Measurements from ENCODE around the gene KCNJ15. TPM values are rescaled to one million over a fixed set of nuclear protein-coding genes. Genes with fewer than 3 reads are reported as not detected.
"Not testable (repeated sequence)": the region's sequence is repeated elsewhere in the genome, so short reads cannot be mapped to it uniquely, and the experiment has no call there.

Gene KCNJ15
- total RNA-seq, 3 donors from 2014 or later, result 0.80 to 6.9 (median 0.98) TPM

- DNase-seq (ENCODE audit: low spot score in 2 of 2), result no peak
Observed at GRCh38 chr21:38244407-38244787, 12.4 kb upstream of the KCNJ15 start.

GRCh38 chr21:38244885-38245869 lies 11.6 kb upstream of the KCNJ15 start:
- intact Hi-C loops (cut with DNase I; ENCODE audit: low total_unique reads), result no loop called here
- TF ChIP-seq CTCF (IDR thresholded peaks at IDR 0.05) (no peak), POLR2AphosphoS5 (IDR thresholded peaks at IDR 0.05) (no peak), POLR2A (IDR thresholded peaks at IDR 0.05) (no peak)
- Histone ChIP-seq H3K27ac (no peak overlapping the region), H3K4me1 (no peaks in the 10 kb centered on the region), H3K27me3 (no peaks in the 10 kb centered on the region), H3K36me3 (no peaks in the 10 kb centered on the region), H3K4me3 (no peak overlapping the region), H3K9me3 (no peaks in the 10 kb centered on the region)
- DNase-seq (ENCODE audit: low spot score in 2 of 2), result no peak

More at GRCh38 chr21:38244407-38244787, 12.4 kb upstream of the KCNJ15 start:
- no peak overlapping the region for H3K27ac ChIP-seq
- no peak overlapping the region for H3K4me3 ChIP-seq
- H3K27me3 ChIP-seq, result no peaks in the 10 kb centered on the region
- TF ChIP-seq POLR2AphosphoS5 (IDR thresholded peaks at IDR 0.05) (no peak), CTCF (IDR thresholded peaks at IDR 0.05) (no peak), POLR2A (IDR thresholded peaks at IDR 0.05) (no peak)
- intact Hi-C loops (cut with DNase I; ENCODE audit: low total_unique reads), result no loop called here
- H3K4me1 ChIP-seq, result no peaks in the 10 kb centered on the region
- no peaks in the 10 kb centered on the region for H3K36me3 ChIP-seq
- no peaks in the 10 kb centered on the region for H3K9me3 ChIP-seq

- no peak for TF ChIP-seq CTCF (IDR thresholded peaks at IDR 0.05)
- TF ChIP-seq POLR2AphosphoS5 (IDR thresholded peaks at IDR 0.05), result no peak
- no peak for TF ChIP-seq POLR2A (IDR thresholded peaks at IDR 0.05)
- intact Hi-C loops (cut with DNase I; ENCODE audit: low total_unique reads), result no loop called here
- Histone ChIP-seq H3K4me1 (no peaks in the 10 kb centered on the region), H3K27me3 (no peaks in the 10 kb centered on the region), H3K27ac (no peak overlapping the region), H3K4me3 (no peak overlapping the region), H3K9me3 (no peaks in the 10 kb centered on the region), H3K36me3 (no peaks in the 10 kb centered on the region)
- DNase-seq (ENCODE audit: low spot score in 2 of 2), result no peak
Observed at GRCh38 chr21:38246511-38246910, 10.3 kb upstream of the KCNJ15 start.

GRCh38 chr21:38247054-38247453 lies 9.7 kb upstream of the KCNJ15 start:
- intact Hi-C loops (cut with DNase I; ENCODE audit: low total_unique reads); DNase-seq (ENCODE audit: low spot score in 2 of 2); H3K4me1 ChIP-seq; H3K27ac ChIP-seq; H3K9me3 ChIP-seq; H3K4me3 ChIP-seq; H3K36me3 ChIP-seq; H3K27me3 ChIP-seq: not testable (repeated sequence)

GRCh38 chr21:38247738-38248510 lies 8.9 kb upstream of the KCNJ15 start:
- Histone ChIP-seq H3K27ac (no peak overlapping the region), H3K36me3 (no peaks in the 10 kb centered on the region), H3K4me3 (no peak overlapping the region), H3K4me1 (no peaks in the 10 kb centered on the region), H3K9me3 (no peaks in the 10 kb centered on the region), H3K27me3 (no peaks in the 10 kb centered on the region)
- intact Hi-C loops (cut with DNase I; ENCODE audit: low total_unique reads), result no loop called here
- DNase-seq (ENCODE audit: low spot score in 2 of 2), result no peak
- no peak for TF ChIP-seq POLR2AphosphoS5 (IDR thresholded peaks at IDR 0.05)
- no peak for TF ChIP-seq POLR2A (IDR thresholded peaks at IDR 0.05)
- no peak for TF ChIP-seq CTCF (IDR thresholded peaks at IDR 0.05)
